GM12892 (cell line): ENCODE data around the gene DCDC1.

Source experiments
- POLR2A ChIP-seq: IDR thresholded peaks from 2 replicates; pipeline ENCODE4 v1.6.1; 2011; ENCODE audit warnings: low read depth, low read length, control low read depth
- TAF1 ChIP-seq: IDR thresholded peaks from 2 replicates; pipeline ENCODE4 v1.6.1; 2011; ENCODE audit warnings: low read depth, mild to moderate bottlenecking, control low read depth, low read length, borderline replicate concordance

- TF ChIP-seq POLR2A, result no peak
- no peak for TF ChIP-seq TAF1
These were observed 490.1 kb downstream of the DCDC1 start for GRCh38 chr11:30879322-30880005.
